Hematopoietic multipotent progenitor cell (in vitro differentiated cells): ENCODE data around the gene RCSD1. TPM values are rescaled to one million over a fixed set of nuclear protein-coding genes. Genes with fewer than 3 reads are reported as not detected.

Experiments
- DNase-seq, 3 donors: peaks; one replicate each; pipeline ENCODE4 v3.0.0-alpha.2; 2011 to 2015; ENCODE audit warnings: low read depth in 2 of 3, low spot score in 2 of 3
- total RNA-seq: library from RNA; depleted of rRNA; stranded (reverse); fragments of >200 nt; gene quantifications from one replicate; pipeline ENCODE4 v1.2.3, GENCODE V29; 2012

RCSD1 gene
- total RNA-seq, 1 donor: 218 TPM

GRCh38 chr1:167617153-167618147, 12.6 kb upstream of the RCSD1 start:
- DNase-seq: peak in 2 of 3 donors; percentile 63 to 67

DNA sequence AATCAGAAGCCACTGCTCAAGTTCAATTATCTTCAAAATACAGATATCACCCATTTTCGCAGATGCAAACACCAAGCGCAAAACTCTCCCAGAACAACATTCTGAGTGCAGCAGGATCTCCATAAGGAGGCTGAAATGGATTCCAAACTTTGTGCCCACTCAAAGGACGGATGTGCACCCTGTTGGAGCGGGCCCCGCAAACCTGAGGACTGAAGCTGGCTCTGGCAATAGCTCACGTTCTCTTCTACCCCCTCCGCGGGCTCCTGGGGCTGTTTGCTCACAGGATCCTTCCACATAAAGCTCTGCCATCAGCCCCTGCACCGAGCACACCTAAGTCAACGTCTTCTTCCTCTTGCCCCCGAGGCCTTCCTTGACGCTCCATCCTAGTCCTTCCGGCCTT, 11.7 kb upstream of the RCSD1 start:
- DNase-seq: no peak

GRCh38 chr1:167618789-167619188, 11.2 kb upstream of the RCSD1 start:
- DNase-seq: no peak

DNA sequence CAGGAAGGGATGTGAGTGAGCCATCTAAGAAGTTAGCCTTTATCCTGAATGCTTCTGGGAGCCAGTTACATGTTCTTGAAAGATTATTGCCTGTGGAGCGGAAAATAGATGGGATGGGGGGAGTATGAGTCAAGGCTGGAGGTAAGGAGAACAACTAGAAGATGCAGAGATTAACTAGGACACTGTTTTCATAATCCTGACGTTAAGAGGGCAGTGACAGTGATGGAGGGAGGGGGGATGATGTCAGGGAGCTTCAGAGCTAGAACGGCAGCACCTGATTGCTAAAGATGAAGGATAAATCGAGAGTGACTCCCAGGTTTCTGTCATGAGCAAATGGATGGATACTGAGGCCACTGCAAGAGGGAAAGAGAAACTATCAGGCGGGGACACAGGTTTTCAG, 10.0 kb upstream of the RCSD1 start:
- no peak for DNase-seq

GRCh38 chr1:167621780-167622313, 8.2 kb upstream of the RCSD1 start:
- DNase-seq: no peak

DNA sequence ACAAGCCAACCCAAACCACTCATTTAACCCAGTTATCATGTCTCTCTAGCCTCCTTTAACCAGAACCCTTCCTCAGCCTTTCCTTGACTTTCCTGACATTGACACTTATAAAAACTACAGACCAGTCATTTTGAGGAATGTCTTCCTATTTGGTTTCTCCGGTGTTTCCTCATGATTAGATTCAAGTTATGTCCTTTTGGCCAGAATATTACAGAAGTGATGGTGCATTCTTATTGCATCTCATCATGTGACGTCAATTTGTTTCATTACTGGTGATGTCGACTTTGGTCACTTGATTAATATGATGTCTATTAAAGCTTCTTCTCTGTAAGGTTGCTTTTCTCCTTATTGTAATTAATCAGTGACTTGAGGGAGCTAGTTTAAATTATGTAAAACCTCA, 6.1 kb upstream of the RCSD1 start:
- DNase-seq: peak in 1 of 3 donors; percentile 50

DNA sequence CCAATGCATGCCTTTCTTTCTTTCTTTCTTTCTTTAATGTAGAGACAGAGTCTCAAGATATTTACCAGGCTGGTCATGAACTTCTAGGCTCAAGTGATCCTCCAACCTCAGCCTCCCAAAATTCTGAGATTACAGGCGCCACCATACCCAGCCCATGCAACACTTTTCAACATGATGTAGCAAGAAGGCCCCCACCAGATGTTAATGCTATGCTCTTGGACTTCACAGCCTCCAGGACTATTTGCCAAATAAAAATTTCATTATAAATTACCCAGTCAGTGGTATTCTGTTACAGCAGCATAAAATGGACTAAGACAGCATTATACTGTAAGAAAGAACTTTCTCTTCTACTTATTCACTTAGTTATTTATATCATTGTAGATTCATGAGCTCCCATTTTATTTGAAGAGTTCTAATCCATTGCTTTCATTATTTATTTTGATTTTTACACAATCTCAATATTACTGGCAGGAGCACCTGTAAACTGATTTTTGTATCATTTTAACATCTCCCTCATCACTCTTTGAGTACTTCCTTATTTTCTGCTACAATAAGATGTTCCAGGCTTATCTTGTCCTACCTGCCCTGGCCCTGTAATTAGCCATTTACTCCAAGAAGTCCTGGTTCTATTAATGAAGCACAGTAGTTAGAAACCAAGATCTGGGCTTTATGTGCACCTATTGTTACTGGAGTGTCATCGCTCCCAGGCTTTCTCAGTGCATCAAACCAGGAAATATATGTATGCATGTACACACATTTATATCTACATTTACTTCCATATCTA, 4.8 kb upstream of the RCSD1 start:
- DNase-seq: no peak

DNA sequence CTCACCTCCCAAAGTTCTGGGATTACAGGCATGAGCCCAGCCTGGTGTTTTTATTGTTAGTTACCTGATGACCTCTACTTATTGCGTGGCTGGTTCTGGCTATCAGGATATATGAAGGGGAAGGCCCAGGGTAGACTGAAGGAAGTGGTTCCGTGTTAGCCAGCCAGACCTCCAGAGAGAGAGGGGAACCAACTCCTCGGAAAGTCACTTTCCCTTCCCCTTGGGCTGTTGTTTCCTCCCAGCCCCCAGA, 2.5 kb upstream of the RCSD1 start:
- peak in 2 of 3 donors; percentile 47 to 52 for DNase-seq

- peak; percentile 53 to 96 (median 87) for DNase-seq
Observed at GRCh38 chr1:167627865-167628641, 2.0 kb upstream of the RCSD1 start.

- DNase-seq: no peak
Observed at GRCh38 chr1:167628741-167629515, 1.1 kb upstream of the RCSD1 start.

GRCh38 chr1:167630568-167631385, 745 bp downstream of the RCSD1 start:
- peak in 1 of 3 donors; percentile 36 for DNase-seq

DNA sequence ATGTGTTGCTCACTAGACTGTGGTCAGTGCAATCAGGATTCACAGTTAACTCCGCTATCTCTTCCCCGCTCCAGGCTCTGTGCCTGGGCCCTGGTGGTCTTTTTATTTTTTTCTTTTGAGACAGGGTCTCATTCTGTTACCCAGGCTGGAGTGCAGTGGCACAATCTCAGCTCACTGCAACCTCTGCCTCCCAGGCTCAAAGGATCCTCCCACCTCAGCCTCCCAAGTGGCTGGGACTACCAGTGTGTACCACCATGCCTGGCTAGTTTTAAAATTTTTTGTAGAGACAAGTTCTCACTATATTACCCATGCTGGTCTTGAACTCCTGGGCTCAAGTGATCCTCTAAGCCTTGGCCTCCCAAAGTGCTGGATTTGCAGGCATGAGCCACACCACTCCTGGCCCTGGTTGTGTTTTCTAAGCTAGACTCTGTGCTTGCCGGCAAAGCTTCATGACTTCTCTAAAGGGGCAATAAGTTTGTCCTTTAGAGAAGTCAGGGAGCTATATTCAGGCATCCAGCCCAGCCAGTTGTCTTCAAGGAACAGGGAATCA, 1.4 kb downstream of the RCSD1 start:
- no peak for DNase-seq

GRCh38 chr1:167631936-167632614, 2.0 kb downstream of the RCSD1 start:
- DNase-seq: peak in 1 of 3 donors; percentile 46

GRCh38 chr1:167633258-167633944, 3.4 kb downstream of the RCSD1 start:
- DNase-seq: no peak

DNA sequence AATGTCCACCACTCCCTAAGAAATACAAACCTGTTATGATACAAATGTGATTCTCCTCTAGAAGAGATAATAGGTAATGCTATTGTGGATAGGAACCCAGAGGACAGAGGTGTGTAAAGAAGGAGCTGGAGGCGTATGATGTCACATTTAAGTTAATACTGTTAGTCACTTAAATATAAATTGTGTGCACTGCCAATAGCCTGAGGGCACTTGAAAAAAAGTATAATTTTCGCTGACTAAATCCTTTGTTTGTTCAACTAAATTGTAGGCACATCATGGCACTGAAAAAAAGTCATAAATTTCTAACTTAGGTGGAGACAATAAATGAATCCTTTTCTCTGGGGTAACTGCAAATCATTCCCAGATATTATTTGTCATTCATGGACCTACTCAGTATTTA, 4.4 kb downstream of the RCSD1 start:
- no peak for DNase-seq

DNA sequence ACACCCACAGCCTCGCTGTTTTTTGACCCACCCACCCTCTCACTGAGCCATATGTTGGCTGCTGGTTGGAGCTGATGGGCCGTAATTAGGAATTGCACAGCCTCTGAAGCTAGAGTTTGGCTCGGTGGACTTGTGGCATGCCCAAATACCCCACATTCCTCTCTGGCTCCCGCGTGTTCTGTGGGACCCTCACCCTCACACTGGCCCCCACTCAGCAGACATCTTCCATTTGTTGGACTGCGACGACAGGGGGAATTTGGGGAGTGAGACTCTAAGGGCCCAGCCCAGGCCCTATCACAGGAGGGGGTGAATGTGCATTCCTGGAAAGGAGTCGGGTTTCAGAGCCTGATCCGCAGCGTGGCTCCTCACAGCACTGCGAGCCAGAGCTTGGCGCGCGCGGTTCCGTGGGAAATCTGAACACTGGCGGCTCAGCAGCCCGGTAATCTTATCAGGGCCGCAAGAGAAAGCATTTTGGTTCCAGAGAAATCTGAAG, 5.2 kb downstream of the RCSD1 start:
- DNase-seq: no peak

GRCh38 chr1:167635941-167636340, 5.9 kb downstream of the RCSD1 start:
- DNase-seq: no peak

DNA sequence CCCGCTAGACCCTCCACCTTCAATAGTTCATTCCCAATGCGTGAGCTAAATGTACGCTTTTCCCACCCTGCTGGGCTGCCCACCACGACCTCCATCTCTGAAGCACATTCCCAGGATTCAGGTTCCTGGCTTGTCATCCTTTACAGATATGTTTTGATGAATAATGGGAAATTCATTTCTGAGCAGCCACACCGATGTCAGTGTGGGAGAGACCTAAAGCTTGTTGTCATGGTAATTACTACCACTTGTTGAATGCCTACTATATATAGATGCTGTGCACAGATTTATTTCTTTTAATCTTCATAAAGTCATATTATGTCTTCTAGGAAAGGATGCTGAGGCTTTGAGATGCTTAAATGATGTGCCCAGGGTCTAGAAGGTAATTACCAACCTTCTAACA, 8.0 kb downstream of the RCSD1 start:
- no peak for DNase-seq
